Activated CD4-positive, CD25-positive, alpha-beta regulatory T cell treated with anti-CD3 and anti-CD28 coated beads, Interleukin-2, amount 50 U/mL, for 24 hours (primary cell): ENCODE results near the gene MARCOL.

Experiments used
- ATAC-seq, 2 donors: fragments of 150-1000 bp; cut with Tn5 transposase; one replicate each; pipeline ENCODE4 v1.10.0; 2021; ENCODE audit warnings: mild to moderate bottlenecking in 1 of 2, moderate library complexity in 1 of 2

Gene MARCOL

GRCh38 chr5:148238418-148238794 lies at the start of gene MARCOL:
TSS of gene MARCOL (plus strand) at chr5:148238525. CDS start at chr5:148238598, 73 bp downstream.
- ATAC-seq = no peak

DNA sequence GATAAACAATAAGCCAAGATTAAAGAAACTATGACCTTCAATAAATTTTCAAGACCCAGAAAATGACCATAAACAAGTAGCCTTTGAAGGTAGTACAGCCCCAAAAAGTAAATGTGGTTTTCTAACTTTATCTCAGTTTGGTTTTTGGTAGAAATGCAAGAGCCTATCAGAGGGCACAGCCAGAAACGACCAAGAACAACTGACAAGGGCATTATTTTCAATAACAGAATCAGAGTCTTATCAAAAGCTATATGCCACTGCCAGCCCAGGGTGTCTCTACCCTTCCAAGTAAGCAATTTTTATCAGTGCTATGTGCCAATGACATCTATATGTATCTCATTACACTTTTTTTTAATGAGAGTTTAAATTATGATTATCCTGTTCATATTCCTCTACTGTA lies 47.3 kb upstream of the MARCOL start:
- no peak for ATAC-seq

DNA sequence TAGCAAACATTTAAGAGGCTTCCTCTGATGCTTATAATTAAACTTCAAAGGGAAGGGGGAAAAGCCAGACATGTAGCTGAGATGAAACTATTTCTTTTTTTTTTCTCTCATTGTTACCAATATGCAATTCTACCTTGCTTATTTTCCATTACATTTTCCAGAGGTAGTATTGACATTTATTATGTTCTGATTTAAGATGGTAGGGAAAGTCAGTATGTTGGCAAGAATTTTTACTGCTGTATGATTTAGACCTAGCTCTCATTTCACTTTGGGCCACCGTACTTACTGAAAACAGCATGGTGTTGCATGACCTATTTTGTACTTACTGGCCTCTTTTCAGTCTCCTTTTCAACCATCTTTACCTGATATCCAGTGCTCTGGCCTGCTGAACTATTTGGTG lies 45.1 kb upstream of the MARCOL start:
- no peak for ATAC-seq

DNA sequence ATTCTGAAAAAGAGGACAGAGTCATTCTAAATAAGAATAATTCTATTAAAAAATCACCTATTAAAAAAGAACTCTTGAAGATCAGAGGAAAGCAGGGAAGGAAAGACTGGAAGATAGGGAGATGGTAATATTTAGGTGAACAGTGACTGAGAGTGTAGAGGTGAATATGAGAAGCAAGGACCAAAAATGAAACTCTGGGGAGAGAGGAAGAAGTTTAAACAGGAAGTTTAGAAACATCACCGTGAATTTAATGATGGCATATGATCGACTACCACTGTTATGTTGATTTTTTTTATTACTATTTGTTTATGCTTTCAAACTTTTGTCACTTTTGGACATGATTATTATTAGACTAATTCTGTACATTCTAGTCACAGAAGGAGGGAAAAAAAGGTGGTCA lies 37.2 kb upstream of the MARCOL start:
- ATAC-seq = no peak

DNA sequence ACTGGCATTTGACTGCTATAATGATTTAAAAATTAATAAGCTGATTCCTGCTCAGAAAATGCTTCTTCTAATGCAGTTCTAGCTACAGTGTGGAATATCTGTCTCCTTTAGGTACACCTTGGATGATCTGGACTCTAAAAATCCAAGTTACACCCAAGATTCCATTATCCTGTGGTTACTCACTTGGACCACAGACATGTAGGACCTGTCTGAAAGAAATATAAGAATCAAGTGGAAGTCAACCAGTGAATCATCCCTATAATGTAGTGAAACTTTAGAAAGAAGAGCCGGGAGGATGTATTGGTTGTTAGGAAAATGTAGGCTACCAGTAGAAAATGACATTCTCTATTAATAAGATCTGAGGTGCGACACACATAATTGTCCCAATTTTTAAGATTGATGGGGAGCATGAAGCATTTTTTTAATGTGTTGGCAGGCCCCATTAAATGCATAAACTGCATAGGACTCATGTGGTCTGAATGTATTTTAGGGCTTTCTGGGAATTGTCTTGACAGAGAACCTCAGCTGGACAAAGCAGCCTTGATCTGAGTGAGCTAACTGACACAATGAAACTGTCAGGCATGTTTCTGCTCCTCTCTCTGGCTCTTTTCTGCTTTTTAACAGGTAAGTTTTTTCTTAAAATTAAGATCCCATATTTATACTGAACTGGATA lies 35.7 kb upstream of the MARCOL start, which contains the start of gene SPINK6:
TSS of gene SPINK6 (plus strand) at position 512 of the 673 bp plus-strand sequence. CDS start at position 567, 55 bp downstream.
- ATAC-seq = no peak

DNA sequence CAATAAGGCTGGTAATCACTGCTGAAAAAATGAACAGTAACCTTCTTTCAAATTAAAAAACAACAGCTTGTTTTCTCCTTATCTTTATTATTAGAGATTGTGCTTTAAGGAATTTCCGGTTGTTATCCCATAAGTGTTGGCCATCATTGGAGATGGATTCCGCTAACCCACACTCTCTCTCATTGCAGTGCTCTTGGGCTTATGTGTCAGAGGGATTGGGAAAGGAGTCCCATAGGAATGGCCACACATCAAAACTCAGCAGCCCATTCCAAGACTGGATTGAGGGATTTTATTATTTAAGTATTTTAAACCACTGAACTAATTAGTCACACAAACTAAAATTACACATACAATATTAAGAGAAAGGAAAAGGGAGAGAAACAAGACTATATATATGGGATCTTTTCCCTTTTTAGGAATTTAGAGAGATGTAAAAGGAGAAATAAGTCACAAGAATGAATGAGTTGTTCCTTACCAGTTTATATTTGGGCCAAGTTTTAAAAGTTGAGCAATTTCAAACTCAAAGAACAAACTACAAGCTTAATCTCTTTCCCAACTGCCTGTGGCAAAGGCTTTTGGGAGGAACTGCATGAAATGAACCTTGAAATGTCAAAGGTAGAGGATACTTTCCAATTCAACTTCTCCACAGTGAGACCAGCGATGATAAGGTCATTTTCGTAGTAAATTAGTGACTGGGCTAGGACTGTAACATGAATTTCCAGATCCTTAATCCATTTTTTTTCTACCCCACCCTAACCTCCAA lies 33.1 kb upstream of the MARCOL start:
- no peak for ATAC-seq

- no peak for ATAC-seq
These were observed 32.5 kb upstream of the MARCOL start for GRCh38 chr5:148205865-148206264.

GRCh38 chr5:148206620-148207019 lies 31.7 kb upstream of the MARCOL start:
- no peak for ATAC-seq

DNA sequence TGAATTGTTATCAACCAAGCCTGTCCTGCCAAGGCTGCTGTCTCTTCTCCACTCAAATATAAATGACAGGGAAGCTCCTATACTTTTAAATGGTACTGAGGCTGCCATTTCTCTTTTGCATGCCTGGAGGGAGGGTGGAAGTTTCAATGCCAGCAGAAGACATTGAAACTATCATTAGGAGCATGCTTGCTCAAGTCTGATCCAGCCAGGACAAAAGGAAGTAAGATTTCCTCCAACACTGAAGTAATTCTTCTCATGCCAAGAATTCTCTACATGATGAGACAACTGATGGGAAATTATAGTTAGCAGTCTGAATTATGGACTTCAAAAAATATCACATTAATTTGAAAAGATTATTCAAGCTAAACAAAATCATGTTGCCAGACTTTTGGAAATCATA lies 30.1 kb upstream of the MARCOL start:
- ATAC-seq = no peak

DNA sequence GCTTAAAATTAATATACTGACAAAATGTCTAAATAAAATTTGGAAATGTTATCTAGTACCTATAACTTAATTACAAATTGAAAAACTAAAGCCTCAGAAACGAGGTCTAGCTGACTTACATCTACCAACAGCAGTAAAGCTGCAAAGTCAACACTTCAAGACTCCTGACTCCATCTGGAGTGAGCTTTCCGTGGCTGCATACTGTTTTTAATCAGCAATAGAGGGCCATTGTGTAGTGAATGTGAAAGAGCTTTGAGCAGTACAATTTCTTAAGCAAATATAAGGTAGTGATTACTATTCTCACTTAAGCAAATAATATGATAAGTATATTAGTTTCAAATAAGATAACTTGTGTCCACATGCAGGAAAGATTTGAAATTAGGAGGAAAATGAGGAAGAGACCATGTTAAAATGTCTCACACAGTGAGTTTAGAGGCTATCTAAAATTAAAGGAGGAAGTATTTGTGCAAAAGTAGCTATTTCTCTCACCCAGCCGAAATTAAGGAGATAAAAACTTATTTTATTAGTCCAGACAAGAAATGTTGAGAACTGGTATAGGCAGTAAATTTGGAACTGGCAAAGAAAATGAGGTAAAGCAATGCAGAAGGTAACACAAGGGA lies 29.1 kb upstream of the MARCOL start:
- ATAC-seq = no peak

DNA sequence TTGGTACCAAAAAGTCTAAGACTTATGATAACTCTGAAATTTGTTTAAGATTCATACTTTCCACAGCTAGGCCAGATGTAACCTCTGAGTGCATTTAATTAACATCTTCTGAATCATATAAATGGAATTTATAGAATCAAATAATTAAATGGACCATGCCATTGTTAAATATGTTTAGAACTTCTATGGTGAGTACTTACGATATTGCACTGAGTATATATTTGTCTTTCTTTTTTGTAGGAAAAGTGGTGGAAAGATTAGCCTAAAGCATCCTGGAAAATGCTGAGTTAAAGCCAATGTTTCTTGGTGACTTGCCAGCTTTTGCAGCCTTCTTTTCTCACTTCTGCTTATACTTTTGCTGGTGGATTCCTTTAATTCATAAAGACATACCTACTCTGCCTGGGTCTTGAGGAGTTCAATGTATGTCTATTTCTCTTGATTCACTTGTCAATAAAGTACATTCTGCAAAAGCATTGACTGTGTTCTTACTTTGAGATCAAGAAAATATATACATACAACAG lies 23.6 kb upstream of the MARCOL start:
- no peak for ATAC-seq

GRCh38 chr5:148221508-148221907 lies 16.8 kb upstream of the MARCOL start:
- ATAC-seq = no peak

DNA sequence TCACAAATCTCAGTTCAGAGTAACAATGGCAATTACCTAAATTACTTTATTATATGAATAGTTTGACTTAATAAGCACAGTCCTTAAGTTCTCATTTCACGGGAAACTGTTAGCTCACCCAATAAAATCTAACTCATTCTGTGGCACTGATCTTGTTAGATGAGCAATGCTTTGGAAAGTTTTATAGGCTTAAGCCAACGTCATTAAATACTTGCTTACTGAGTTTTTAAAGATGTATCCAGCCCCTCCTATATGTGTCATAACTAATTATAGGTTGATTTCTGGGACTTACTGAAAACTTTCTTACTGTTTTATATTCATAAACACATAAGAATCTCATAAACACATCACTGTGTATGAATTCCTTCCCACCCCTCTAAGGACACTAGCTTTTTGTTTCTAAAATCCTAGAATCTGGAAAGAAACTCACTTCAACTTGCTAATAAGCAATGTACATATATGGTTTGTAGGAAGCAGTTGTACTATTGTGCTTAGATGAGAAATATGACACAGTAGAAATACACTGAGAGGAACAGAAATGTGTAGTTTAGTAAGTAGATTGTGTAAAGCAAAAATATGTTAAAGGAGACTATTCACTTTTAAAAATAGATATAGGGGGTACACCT lies 14.1 kb upstream of the MARCOL start:
- no peak for ATAC-seq

GRCh38 chr5:148228392-148228984 lies 9.8 kb upstream of the MARCOL start:
- no peak for ATAC-seq

- no peak for ATAC-seq
These were observed 8.5 kb upstream of the MARCOL start for GRCh38 chr5:148229840-148230239.

GRCh38 chr5:148230240-148230639 lies 8.1 kb upstream of the MARCOL start:
- no peak for ATAC-seq

DNA sequence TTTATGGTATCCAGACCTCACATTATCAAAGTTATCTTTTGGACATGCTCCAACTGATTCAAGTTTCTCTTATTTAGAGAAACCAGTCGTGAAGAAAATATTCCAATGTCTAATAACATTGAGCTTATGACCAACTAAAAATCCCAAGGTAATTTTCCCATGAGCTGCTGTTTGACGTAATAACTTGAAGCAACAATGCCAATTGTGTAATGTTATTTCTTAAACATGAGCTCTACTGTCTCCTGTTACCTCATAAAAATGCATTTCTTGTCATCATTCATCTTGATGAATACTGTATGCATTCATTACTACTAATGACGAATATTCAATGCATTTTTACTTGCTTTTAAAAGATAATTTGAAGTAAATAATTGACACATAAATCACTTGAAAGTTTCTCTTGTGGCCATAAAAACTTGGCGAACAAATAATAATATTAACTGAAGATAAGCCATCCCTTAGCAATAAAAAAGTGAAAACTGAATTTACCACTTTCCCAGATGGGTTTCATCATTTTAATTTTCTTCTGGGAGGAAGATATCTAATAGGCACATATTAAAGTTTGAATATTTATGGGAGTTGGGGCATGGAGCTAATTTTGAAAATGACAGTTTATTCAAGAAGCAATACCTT lies 424 bp upstream of the MARCOL start:
- no peak for ATAC-seq

GRCh38 chr5:148248894-148249293 lies 10.6 kb downstream of the MARCOL start:
- ATAC-seq = no peak

GRCh38 chr5:148255456-148255855 lies 17.1 kb downstream of the MARCOL start:
- no peak for ATAC-seq

DNA sequence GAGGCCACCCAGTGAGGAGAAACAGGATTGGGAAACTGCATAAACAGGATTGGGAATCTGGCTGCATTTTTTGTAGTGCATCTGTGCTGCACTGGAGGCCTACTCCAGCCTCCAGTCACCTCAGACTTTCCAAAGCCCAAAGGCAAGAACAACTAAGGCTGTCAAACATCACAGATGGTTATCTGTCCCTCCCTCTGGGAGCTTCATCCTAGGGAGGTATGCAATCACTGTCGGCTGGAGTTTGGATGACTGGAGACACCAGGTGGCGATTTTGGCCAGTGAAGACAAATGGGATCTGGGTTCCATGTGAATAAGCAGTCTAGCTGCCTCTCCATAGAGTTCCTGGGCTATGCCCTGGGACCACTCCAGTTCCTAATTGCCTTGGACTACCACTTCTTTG lies 21.0 kb downstream of the MARCOL start:
- ATAC-seq = no peak

GRCh38 chr5:148261221-148261620 lies 22.9 kb downstream of the MARCOL start:
- no peak for ATAC-seq

DNA sequence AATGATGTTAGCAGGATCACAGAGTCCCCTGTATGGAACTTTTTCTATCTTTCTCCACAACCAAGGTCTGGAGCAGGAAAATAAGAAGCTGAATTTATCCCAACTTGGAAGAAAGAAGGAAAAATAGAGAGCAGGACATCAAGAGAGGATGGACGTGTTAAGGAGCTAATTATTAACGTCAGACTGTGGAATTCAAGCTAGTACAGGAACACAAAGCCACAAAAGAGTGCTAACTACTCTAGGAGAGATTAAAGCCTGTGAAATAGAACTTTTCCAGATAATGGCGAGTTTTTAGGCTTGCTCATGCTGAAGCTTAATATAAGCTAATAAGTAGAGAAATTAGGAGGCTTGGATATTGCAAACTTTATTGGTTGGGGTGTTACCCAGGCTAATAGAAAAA lies 29.6 kb downstream of the MARCOL start:
- no peak for ATAC-seq
